Measurements from ENCODE around the gene LYPLAL1.

LYPLAL1 gene

DNA sequence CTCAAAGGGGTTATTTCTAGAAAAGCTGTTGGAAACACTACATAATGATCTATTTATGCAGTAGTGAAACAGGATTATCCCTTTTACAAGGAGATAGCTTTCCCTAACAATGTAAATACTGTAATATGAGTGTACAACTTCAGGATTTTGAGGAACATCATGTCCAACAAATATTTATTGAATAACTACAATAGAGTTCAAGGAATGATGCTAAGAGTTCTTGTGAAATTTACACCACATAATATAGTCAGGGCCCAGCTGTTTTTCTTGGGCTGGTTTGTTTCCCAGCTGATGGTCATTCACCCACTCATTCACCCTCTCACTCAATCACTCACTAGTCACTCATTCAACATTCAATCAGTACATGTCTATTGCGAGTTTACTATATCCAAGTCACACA, 12.3 kb upstream of the LYPLAL1 start:
- no peaks in the 10 kb centered on the region for H3K27me3 ChIP-seq (ENCODE audit: control insufficient read depth, low read length)
- H3F3A ChIP-seq (ENCODE audit: control insufficient read depth, insufficient read depth), result no peaks in the 10 kb centered on the region
- no peaks in the 10 kb centered on the region for H3K79me2 ChIP-seq (ENCODE audit: control insufficient read depth, low read length)
- H3K9me3 ChIP-seq (ENCODE audit: control insufficient read depth, insufficient read depth, low read length), result no peaks in the 10 kb centered on the region
- no peak overlapping the region for H3K4me2 ChIP-seq (ENCODE audit: low read length)
- no peaks in the 10 kb centered on the region for H3K9me2 ChIP-seq (replicated peaks; ENCODE audit: control insufficient read depth, low read length)
- TF ChIP-seq EZH2phosphoT487 (IDR thresholded peaks at IDR 0.05; ENCODE audit: borderline replicate concordance, low read length), result no peak
- no peaks in the 10 kb centered on the region for H4K20me1 ChIP-seq (ENCODE audit: control insufficient read depth, insufficient read depth, low read depth, low read length)
- H3K27ac ChIP-seq (ENCODE audit: low read depth, low read length), result no peak overlapping the region
- no peaks in the 10 kb centered on the region for H3K36me3 ChIP-seq (ENCODE audit: control insufficient read depth, low read length)
- peaks cover 14% of the 10 kb centered on the region for H3K4me1 ChIP-seq (ENCODE audit: control insufficient read depth, low read length)
- no peak overlapping the region for H3K4me3 ChIP-seq (ENCODE audit: low read length)

DNA sequence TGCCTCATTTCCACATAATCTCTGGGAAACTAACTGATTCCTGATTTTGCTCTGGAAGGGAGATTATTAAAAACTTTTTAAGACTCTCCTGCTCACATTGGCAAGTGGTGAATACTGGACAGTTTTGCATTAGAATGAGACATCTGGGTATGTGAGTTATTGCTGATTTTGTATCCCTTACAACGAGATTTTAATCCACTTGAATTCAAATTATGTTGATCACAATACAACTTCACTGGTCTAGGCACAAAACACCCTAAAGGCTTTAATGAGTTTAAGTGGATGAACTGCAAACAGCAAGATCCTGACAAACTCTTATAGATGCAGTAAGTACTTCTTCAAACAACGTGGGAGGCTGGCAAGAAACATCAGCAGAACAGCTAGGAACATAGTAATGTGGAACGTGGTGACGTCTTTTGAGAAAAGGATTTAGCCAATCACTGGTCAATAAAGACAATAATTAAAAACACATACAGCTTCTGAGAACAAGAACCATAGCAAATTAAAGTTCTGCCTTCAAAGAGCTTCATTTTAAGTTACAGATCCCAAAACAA, 10.2 kb upstream of the LYPLAL1 start:
- H3K9me2 ChIP-seq (replicated peaks; ENCODE audit: control insufficient read depth, low read length), result no peaks in the 10 kb centered on the region
- H4K20me1 ChIP-seq (ENCODE audit: control insufficient read depth, insufficient read depth, low read depth, low read length), result no peaks in the 10 kb centered on the region
- H3K36me3 ChIP-seq (ENCODE audit: control insufficient read depth, low read length), result no peaks in the 10 kb centered on the region
- H3K27ac ChIP-seq (ENCODE audit: low read depth, low read length), result no peak overlapping the region
- H3K9me3 ChIP-seq (ENCODE audit: control insufficient read depth, insufficient read depth, low read length), result no peaks in the 10 kb centered on the region
- no peak overlapping the region for H3K4me2 ChIP-seq (ENCODE audit: low read length)
- H3K27me3 ChIP-seq (ENCODE audit: control insufficient read depth, low read length), result no peaks in the 10 kb centered on the region
- no peak overlapping the region for H3K4me3 ChIP-seq (ENCODE audit: low read length)
- H3K79me2 ChIP-seq (ENCODE audit: control insufficient read depth, low read length), result no peaks in the 10 kb centered on the region
- peaks cover 14% of the 10 kb centered on the region for H3K4me1 ChIP-seq (ENCODE audit: control insufficient read depth, low read length)
- no peaks in the 10 kb centered on the region for H3F3A ChIP-seq (ENCODE audit: control insufficient read depth, insufficient read depth)
- TF ChIP-seq, protein P1, sequence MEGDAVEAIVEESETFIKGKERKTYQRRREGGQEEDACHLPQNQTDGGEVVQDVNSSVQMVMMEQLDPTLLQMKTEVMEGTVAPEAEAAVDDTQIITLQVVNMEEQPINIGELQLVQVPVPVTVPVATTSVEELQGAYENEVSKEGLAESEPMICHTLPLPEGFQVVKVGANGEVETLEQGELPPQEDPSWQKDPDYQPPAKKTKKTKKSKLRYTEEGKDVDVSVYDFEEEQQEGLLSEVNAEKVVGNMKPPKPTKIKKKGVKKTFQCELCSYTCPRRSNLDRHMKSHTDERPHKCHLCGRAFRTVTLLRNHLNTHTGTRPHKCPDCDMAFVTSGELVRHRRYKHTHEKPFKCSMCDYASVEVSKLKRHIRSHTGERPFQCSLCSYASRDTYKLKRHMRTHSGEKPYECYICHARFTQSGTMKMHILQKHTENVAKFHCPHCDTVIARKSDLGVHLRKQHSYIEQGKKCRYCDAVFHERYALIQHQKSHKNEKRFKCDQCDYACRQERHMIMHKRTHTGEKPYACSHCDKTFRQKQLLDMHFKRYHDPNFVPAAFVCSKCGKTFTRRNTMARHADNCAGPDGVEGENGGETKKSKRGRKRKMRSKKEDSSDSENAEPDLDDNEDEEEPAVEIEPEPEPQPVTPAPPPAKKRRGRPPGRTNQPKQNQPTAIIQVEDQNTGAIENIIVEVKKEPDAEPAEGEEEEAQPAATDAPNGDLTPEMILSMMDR (IDR thresholded peaks at IDR 0.05; ENCODE audit: low read depth, low read length, poor library complexity, severe bottlenecking), result no peak
- TF ChIP-seq EZH2phosphoT487 (IDR thresholded peaks at IDR 0.05; ENCODE audit: borderline replicate concordance, low read length), result no peak

DNA sequence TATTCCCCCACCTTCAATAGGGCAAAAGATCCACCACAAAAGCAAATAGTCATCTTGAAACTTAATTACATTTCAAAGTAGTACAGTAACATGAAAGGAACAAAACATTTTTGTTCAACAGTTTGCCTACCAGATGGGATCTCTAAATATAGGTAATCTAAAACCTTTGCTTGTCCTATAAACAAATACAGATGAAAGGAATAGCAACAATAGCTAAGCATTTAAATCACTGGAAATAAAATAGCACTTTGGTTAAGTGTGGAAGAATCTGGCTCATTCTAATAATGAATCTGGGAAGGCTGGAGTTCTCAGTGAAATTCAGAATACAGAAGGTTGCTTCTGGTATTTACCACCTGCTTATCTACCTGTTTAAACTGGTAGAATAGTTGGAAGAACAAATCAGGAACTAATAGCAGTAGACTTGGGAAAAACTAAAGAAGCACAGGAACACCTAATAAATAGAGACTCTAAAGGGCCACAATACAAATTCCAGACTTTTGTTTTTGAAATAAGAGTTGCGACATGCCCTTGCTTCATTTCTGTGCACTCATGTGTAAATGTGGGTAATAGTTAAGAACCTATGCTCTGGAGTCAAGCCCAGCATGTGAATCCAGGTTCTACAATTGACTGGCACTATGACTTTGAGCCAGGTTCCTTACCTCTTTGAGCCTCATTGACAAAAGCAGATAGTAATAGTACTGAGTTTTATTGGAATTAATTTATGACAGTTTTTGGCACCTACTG, 2.3 kb upstream of the LYPLAL1 start:
- H3K4me1 ChIP-seq (ENCODE audit: control insufficient read depth, low read length), result peaks cover 62% of the 10 kb centered on the region
- TF ChIP-seq EZH2phosphoT487 (IDR thresholded peaks at IDR 0.05; ENCODE audit: borderline replicate concordance, low read length), result no peak
- TF ChIP-seq, protein P1 (IDR thresholded peaks at IDR 0.05; ENCODE audit: low read depth, low read length, poor library complexity, severe bottlenecking), result no peak
- H3K4me2 ChIP-seq (ENCODE audit: low read length), result peak overlapping the region; percentile 48

DNA sequence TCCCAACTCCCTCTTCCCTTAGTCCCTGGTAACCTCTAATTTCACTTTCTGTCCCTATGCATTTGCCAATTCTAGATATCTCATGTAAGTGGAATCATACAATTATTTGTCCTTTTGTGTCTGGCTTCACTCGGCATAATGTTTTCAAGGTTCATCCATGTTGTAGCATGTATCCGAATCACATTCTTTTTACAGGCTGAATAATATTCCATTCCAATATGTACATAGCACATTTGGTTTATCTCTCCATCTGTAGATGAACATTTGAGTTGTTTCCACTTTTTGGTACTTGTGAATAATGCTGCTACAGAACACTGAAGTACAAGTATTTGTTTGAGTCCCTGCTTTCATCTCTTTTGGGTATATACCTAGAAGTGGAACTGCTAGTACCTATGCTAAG, 857 bp upstream of the LYPLAL1 start:
- H3K4me3 ChIP-seq (ENCODE audit: low read length), result peak overlapping the region; percentile 83
- no peaks in the 10 kb centered on the region for H3K9me3 ChIP-seq (ENCODE audit: control insufficient read depth, insufficient read depth, low read length)
- H3K4me1 ChIP-seq (ENCODE audit: control insufficient read depth, low read length), result peaks cover 76% of the 10 kb centered on the region
- H3K4me2 ChIP-seq (ENCODE audit: low read length), result peak overlapping the region; percentile 74
- TF ChIP-seq, protein P1 (IDR thresholded peaks at IDR 0.05; ENCODE audit: low read depth, low read length, poor library complexity, severe bottlenecking), result no peak
- TF ChIP-seq EZH2phosphoT487 (IDR thresholded peaks at IDR 0.05; ENCODE audit: borderline replicate concordance, low read length), result no peak
- H3K79me2 ChIP-seq (ENCODE audit: control insufficient read depth, low read length), result peaks cover 46% of the 10 kb centered on the region
- no peaks in the 10 kb centered on the region for H4K20me1 ChIP-seq (ENCODE audit: control insufficient read depth, insufficient read depth, low read depth, low read length)
- no peaks in the 10 kb centered on the region for H3F3A ChIP-seq (ENCODE audit: control insufficient read depth, insufficient read depth)
- H3K9me2 ChIP-seq (replicated peaks; ENCODE audit: control insufficient read depth, low read length), result no peaks in the 10 kb centered on the region
- peak overlapping the region; percentile 59 for H3K27ac ChIP-seq (ENCODE audit: low read depth, low read length)
- no peaks in the 10 kb centered on the region for H3K27me3 ChIP-seq (ENCODE audit: control insufficient read depth, low read length)
- peaks cover 32% of the 10 kb centered on the region for H3K36me3 ChIP-seq (ENCODE audit: control insufficient read depth, low read length)

More for the DNA sequence above, 2.3 kb upstream of the LYPLAL1 start:
- Histone ChIP-seq H3K4me3 (ENCODE audit: low read length) (peak overlapping the region; percentile 24), H3K9me2 (replicated peaks; ENCODE audit: control insufficient read depth, low read length) (no peaks in the 10 kb centered on the region), H3F3A (ENCODE audit: control insufficient read depth, insufficient read depth) (no peaks in the 10 kb centered on the region), H3K9me3 (ENCODE audit: control insufficient read depth, insufficient read depth, low read length) (no peaks in the 10 kb centered on the region), H3K27me3 (ENCODE audit: control insufficient read depth, low read length) (no peaks in the 10 kb centered on the region), H3K27ac (ENCODE audit: low read depth, low read length) (no peak overlapping the region), H3K36me3 (ENCODE audit: control insufficient read depth, low read length) (peaks cover 17% of the 10 kb centered on the region), H4K20me1 (ENCODE audit: control insufficient read depth, insufficient read depth, low read depth, low read length) (no peaks in the 10 kb centered on the region), H3K79me2 (ENCODE audit: control insufficient read depth, low read length) (peaks cover 32% of the 10 kb centered on the region)
